ENCODE results near the gene CDK19.

DNA sequence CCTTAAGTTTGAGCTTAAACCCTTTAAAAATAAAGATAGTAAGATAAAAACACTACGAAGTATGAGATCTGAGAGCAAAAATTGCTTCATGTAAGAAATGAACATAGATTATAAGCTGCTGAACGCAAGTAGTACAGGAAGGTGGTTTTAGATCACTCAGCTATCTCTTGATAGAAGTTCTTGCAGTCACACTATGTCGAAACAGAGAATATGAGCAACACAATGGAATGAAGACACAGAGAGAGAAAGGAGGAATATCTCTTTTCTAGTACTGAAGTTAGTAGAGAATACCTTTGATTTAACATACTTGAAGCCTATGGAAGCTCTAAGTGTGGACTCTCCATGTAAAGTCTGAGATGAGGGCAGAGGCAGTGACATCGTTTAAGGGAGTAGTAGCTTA lies 162.7 kb downstream of the CDK19 start:
- no peak for TF ChIP-seq EZH2phosphoT487 (IDR thresholded peaks at IDR 0.05; ENCODE audit: insufficient read depth, low read depth)
- TF ChIP-seq EZH2 (IDR thresholded peaks at IDR 0.05; ENCODE audit: insufficient read depth, poor library complexity, severe bottlenecking), result no peak

All from GM23248 (cell line).